GDM1 (cell line): ENCODE data around the gene CDH4.

Source experiments
- DNase-seq: peaks from one replicate; lab custom pipeline; 2025; lab: John Stamatoyannopoulos, UW

CDH4 gene

DNA sequence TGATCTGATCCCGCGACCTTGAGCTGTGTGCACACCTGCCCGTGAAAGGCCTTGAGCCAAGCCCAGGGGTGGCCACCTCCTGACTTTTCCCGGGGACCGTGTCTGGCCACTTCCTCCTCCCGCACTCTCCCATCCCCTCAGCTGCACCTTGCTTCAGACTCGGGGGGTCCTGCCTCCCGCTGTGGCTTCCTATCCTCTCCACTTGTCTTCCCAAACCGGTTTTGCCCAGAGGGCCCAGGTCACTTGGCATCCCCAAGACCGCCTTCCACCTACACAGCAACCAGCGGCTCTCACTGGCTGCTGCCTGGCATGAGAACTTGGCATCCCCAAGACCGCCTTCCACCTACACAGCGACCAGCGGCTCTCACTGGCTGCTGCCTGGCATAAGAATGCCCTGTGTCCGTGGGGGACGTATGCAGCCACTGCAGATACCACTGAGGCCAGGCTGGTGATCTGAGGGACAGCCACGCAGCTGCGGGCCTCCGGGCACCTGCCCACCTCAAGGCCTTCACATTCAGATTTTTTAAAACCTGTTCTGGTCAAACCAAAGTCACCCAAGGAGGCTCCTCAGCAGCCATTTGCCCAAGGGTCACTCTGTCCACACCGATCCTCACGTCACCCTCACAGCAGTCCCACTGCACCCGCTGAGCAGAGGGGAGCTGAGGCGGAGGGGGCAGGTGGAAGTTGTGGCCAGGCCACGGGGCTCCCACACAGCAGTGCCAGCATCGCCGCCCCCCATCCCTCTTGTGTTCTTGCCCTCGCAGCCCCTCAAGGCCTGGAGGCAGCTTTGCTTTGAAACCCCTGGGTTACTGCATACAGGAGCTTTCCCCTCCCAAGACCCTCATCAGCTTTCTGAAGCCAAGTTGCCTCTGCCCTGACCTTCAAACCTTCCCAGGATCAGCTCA lies 568.1 kb downstream of the CDH4 start:
- no peak for DNase-seq

DNA sequence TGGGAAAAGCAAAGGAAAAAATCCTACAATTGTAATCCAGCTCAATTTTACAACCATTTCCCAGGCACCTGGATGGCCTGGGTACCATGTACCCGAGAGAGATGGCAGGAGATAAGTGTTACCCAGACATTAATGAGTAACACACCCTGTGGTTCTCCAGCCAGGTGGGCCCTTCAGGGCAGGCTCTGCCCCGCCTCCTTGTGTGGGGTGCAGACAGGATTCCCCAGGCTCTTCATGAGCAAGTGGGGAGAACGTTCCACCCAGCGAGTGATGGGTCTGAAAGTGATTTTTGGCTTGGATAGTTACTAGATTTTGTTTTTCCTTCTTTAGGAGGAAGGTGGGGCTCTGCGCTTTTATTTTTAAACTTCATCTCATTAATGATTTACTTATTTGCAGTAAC lies 569.7 kb downstream of the CDH4 start:
- no peak for DNase-seq

DNA sequence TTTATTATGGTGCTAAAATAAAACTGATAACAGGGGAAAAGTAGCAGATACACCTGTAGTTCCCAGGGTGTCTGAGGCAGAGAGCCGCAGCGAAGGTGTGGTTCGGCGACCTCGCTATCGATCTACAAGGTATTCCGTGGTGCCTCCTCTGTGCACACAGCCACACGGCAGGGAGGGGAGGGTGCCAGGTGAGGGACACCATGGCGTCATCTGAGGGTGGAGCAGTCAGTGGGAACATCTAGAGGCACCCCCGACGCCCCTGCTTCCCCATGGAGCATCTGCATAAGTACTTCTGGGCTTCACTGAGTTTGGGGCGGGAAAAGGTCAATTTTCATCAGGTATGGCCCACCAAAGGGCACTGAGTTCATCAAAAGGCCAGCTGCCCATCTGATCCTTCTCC lies 570.3 kb downstream of the CDH4 start:
- DNase-seq, result no peak

DNA sequence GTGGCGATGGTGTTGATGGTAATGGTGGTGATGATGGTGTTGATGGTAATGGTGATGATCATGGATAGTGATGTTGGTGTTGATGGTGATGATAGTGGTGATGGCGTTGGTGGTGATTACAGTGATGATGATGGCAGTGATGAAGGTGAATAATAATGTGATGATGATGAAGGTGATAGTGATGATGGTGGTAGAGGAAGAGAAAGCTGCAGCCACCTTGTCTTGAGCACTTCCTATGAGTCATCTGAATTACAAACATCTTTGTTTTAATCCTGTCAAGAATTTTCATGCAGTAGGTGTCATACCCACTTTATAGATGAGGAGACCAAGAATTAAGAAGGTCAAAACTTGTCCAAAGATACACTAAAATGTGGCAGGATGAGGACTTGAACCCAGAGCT lies 571.2 kb downstream of the CDH4 start:
- DNase-seq, result no peak

DNA sequence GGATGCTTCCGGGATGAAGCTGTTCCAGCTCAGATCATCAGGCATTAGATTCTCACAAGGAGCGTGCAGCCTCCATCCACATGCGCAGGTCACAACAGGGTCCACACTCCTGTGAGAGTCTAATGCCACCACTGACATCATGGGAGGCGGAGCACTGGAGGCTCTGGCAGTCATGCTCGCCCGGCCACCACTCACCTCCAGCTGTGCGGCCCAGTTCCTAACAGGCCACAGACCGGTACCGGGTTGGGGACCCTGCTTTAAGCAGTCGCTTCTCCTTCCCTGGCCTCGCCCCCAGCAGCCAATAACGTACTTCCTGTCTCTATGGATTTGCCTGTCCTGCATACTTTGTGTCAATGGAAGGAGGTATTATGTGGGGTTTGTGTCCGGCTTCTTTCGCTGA lies 576.8 kb downstream of the CDH4 start:
- DNase-seq, result no peak

DNA sequence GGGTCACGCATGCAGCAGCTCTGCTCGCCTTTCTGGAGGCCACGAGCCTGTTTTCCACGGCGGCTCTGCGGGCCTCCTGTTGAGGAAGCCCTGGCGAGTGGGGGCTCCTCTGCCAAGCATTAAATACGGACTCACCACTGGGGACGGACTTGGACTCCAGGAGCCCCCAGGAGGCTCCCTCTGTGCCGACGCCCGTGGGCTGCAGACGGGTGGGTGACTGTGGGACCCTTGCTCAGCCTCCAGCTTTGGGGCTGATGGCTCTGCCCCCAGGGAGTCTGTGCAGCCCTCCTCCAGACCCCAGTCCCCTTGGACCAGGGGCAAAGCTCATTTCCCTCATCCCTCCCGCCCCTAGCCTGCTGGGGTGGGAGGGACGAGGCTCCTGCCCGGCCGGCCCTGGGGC lies 577.5 kb downstream of the CDH4 start:
- DNase-seq, result no peak

DNA sequence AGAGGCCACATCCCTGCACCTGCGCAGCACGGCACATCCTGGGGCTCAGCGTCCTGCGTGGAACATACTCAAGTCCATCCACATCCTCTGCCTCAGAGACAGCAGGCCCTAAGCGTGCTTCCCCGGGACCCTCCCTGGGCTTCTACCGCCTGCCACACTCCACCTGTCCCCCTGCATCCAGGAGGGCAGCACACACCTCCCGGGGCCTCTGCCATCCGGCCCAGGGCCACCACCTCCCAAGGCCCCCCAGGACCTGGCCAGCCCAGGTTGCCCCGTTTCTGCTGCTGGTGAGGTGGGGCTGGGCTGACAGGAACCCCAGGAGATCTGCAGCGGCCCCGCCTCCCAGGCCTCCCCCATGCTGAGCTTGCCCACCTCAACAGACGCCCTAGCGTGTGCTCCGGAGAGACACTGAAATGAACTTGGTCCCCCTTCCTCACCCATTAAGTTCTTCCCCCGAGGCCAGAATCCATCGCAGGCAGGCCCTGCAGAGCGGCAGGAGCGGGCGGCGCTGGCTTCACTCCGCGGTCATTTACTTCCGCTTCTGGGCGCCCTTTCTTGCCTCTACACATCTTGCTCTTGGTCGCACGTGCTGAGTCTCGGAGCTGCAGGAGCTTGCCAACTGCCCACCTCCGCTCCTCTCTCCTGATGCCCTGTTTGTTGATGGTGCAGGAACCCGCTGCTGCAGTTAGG lies 578.3 kb downstream of the CDH4 start:
- DNase-seq, result no peak

DNA sequence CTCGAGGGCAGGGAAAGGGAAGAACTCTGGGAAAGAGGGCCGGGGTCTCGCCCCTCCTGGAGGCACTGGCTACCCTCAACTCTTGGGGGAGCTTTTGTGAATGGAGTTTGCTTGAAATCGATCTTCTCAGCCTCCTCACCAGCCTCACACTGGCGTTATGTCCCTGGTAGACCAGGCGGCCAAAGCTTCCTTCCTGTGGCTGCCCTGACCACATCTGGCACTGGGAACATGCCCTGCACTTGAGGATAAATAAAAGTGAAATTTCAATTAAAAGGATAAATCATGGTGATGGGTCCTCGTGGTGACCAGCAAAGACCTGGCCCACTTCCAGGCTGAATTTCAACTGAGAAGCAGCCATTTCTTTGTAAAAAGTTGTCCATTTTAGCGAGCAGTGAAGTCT lies 578.9 kb downstream of the CDH4 start:
- DNase-seq, result no peak

DNA sequence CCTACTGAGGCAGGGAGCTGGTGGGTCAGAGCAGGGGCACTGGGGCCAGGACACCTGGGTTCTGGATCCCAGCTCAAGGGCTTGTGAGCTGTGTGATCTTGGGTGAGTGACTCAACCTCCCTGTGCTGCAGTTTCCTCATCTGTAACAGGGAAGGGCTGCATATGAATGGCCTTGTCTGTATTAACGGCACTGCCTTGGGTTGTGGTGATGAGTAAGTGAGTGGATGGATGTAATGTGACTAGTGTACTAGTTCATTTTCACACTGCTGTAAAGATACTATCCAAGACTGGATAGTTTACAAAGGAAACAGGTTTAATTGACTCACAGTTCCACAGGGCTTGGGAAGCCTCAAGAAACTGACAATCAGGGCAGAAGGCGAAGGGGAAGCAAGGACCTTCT lies 580.1 kb downstream of the CDH4 start:
- no peak for DNase-seq

DNA sequence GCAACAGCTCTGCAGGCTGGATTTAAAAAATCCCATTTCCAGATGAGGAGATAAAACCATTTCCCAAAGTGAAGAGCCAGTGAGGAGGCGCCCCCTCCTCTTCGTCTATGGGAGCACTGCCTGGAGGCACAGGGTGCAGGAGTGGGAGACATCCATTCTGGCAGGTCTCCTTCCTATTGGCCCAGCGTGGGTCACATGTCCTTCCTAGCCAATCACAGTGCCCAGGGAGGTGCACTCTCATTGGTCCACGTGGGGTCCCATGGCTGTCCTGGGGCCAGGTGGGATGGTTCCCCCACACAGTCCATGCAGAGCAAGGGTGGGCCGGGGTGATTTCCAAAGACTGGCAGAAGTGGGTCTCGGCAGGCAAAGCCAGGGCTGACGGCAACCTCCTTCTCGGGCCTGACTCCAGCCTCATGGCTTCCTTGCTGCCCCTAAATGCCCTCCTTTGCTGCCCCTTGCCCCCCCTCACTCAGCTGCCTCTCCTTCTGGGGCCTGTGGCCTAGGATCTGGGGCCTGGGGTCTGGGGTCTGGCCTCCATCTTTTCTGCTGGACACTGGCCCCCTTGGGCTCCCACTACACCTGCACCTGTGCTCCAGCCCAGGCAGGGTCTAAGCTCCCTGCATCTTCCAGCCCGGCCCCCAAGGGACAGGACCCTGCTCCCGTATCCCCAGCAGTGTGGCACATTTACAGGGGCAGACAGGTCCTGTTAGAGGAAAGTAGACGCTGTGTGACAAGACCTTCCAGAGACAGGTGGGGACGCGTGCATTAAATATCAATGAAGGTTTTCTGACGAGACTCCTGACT lies 581.9 kb downstream of the CDH4 start:
- DNase-seq, result no peak

DNA sequence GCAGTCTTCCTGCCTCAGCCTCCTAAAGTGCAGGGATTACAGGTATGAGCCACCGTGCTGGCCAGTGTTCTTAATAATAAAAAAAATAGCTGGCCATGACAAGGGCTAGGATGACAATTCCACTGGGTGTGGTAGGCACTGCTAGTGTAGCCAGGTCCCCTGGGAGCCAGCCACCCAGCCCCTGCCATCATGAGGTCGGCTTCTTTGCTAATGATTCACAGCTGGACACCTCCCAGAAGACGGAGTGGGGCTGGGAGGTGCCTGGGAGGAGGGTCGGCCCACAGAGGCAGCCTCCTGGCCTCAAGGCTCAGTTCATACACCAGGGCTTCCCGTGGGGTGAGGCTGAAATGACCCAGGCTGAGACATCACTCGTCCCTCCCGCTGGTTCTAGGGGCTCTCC lies 583.2 kb downstream of the CDH4 start:
- DNase-seq, result no peak

DNA sequence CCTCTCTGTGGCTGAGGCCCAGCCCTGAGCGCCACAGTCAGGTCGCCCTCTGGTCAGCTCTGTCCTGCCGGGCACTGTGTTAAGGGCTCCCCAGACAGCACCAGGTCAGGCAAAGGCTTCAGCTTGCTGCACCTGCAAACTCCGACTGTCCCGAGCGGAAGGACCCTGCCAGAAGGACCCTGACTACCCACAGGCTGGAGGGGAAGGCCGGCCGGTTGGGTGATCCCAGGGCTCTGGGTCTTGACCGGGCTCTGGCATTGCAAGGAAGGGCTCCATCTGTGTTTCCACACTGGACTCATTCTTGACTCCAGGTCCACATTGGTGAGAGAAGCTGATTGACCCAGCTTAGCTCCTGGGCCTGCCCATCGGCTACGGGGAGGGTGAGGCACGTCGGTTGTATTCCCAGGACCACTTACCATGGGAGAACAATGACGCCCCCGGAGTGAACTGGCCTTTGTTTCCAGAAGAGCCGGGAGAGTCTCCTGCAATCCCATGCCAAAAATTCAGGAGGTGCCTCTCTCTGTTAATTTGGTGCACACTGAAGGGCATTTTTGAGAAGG lies 583.8 kb downstream of the CDH4 start:
- no peak for DNase-seq

DNA sequence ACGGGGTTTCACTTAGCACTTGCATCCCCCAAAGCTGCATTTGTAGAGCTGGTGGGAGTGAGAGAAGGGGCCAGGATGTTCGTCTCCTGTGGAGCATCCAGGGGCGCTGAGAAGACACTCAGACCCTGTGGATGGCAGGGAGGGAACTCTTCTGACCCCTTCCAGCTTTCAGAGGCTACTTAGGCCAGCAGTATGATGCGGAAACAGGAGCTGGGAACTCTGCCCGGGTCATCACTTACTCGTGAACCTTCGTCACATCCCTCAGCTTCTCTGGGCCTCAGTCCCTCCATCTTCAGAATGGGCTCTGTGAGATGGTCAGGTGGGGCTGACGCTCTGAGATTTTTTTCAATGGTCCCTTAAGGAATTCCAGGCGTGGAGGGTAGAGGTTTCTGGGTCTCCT lies 585.1 kb downstream of the CDH4 start:
- DNase-seq, result no peak

DNA sequence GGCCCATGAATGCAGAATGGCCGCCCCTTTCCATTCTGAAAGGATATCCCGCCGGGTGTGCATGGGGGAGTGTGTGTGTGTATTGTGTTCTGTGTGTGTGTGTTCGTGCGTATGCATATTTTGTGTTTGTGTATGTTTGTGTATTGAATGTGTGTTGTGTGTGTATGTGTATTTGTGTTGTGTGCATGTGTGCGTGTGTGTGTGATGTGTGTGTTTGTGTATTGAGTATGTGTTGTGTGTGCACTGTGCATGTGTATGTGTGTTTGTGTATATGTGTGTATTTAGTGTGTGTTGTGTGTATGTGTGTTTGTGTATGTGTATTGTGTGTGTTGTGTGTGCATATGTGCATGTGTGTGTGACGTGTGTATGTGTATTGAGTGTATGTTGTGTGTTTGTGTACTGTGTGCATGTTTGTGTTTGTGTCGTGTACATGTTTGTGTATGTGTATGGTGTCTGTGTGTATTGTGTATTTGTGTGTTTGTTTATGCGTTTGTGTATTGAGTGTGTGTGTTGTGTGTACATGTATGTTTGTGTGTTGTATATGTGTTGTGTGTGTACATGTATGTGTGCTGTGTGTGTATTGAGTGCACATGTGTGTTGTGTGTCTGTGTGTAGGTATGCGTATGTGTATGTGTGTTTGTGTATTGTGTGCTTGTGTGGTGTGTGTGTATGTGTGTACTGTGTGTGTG lies 587.3 kb downstream of the CDH4 start:
- DNase-seq, result no peak

DNA sequence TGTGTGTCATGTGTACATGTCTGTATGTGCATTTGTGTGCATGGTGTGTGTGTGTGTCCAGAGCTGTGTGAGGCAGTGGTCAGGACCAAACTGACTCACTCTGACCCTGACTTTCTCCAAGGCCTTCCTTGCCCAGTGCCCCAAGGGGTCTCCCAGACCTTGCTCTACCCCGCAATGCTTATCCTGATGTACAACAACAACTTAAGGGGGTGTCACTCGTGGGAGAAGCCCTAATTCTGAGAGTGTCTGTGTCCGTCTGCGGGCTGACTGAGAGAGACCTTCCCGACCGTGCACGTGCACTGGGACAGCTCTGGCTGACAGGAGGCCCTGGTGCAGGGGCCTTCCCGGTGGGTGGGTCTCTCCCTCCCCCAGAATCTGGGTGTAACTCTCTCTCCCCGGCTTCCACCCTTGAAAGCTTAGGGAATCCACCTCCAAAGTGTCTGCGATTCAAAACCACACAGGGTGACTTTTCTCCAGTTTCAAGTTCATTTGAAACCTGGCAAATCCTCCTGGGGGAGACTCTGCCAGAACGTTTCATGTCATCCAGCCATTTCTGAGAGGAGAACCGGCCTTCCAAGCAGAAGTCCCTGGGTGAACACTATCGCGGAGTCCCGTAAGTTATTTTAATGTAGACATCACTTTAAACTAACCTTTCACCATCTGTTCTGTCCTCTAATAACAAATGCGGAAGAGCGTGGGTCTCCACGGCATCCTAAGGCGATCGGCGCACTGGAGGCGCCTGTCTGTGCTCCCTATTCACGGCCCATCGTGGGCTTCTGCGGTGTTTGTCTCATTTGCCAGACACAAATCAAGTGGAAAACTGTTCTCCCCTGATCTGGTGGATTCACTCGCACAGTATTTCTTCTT lies 588.1 kb downstream of the CDH4 start:
- no peak for DNase-seq

DNA sequence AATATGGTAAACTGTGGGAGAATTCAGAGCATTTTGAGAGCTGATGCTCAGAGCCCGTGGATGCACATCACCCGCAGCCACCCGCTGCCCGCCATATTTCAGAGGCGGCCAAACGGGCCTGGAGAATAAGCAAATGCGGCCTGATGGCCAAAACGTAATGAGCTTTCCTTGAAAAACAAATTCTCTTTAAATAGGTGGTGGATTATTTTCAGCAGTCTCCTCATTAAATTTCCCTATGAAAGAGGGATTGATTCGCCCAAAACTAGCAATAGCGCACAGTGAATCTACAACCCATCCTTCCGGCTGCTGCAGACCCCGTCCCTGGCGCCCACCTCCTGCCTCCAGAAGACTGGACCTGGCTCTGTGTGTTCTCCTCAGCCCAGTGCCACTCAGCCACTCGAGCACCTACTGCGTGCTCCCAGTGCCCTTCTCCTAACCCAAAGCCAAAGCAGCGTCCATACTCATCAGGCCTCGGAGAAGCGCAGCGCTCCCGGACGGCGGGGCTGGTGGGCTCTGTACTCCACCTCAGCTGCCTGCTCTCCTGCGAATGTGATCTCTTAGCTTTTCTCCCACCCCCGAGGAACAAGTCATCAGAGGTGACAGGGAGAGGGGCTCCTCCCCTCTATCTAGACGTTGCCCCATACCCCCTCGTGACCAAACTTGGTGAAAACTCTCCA lies 588.9 kb downstream of the CDH4 start:
- DNase-seq, result no peak

DNA sequence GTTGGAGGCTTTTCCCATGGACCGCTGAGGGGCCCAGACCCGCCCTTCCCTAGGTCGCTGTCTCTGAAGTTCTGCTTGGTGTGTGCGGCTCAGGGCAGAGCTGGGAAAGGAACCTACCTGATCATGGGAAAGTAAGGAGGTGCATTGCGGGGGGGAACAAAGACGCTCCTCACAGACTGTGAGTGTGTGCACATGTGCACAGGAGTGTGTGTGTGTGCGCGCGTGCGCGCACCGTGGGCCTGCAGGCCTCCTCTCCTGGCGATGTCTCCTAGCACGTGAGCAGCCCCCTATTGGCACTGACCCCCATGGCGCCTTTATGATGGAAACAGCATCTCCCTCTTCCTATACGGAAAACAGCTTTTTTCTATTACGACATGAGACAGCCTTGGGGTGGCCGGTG lies 589.5 kb downstream of the CDH4 start:
- no peak for DNase-seq

DNA sequence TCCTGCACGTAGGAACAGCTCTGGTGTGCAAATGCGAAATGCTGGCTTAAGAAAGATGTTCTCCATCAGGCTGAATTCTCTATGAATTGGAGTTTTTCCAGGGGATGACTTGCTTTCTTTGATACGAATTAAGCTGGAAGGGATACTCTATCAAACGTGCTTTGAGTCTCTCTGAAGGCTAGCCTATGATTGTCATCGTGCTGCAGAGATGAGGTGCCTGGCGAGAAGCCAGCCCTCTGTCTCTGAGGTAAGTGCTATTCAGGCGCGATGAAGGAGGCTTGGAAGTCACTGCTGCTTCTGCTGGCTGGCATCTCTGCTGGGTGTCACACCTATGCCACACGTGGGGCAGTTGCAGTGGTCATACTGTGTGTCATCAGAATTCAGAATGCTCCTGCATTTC lies 589.9 kb downstream of the CDH4 start:
- DNase-seq, result no peak

DNA sequence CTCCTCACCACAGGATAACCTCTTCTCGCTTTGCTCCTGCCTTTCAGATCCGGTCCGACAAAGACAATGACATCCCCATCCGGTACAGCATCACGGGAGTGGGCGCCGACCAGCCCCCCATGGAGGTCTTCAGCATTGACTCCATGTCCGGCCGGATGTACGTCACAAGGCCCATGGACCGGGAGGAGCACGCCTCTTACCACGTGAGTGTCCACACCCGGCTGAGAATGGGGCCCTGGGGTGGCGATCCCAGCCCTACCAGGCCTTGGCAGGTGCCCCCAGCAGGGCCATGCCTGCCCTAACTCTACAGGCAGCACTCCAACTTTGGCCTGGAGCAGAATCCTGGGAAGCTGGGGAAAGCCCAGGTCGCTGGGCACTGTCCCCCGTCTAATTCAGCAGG lies 592.6 kb downstream of the CDH4 start:
- DNase-seq, result no peak

DNA sequence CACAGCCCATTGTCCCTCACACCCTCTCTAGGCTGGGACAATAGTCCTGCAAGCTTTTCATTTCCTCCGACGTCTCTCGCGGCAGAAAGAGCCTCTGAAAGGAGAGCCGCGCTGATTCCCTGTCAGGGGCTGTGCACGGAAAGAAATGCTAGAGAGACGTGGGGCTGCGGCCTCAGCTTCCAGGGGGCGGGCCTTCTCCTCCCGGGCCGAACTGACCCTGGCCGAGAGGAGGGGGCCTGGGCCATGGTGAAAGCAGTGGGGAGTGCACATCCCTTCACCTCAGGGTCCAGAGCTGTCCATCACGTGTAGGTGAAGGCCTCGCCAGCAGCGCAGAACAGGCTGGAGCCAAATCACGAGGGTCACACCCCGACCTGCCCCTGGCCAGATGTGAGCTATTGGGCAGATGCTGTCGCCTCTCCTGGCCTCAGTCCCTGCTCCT lies 593.2 kb downstream of the CDH4 start:
- no peak for DNase-seq
